ENCODE data around the gene TOMM7.
"Not testable (repeated sequence)": the region's sequence is repeated elsewhere in the genome, so short reads cannot be mapped to it uniquely, and the experiment has no call there.

TOMM7 gene

DNA sequence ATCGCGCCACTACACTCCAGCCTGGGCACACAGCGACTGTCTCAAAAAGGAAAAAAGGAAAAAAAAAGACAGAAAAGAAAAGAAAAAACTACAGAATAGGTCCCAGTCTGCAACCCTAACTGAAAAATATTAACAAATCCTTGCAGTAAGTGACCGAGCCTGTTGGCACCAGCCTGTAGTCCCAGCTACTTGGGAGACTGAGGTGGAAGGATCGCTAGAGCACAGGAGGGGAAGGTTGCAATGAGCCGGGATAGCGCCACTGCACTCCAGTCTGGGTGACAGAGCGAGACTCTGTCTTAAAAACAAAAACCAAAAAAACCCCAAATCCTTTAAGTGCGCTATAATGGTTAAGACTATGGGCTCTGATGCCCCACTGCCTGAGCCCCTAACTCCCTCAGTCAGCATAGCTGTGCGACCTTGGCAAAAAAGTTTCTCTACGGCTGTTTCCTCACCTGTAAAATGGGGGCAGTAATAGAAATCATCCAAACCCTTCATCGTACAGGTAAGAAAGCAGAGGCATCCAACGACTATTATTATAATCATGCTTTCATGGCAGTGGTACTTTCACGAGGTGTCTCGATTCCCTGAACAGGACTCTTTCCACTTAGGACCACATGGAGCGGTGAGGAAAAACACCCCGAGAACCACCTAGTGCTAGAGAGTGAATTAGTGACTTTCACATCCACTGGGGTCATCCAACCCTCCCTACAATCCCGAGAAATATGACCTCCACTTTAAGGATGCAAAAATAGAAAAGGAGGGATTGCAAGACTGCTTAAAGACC lies 755 bp downstream of the TOMM7 start:
- DNase-seq (ENCODE audit: low spot score), result no peak

DNA sequence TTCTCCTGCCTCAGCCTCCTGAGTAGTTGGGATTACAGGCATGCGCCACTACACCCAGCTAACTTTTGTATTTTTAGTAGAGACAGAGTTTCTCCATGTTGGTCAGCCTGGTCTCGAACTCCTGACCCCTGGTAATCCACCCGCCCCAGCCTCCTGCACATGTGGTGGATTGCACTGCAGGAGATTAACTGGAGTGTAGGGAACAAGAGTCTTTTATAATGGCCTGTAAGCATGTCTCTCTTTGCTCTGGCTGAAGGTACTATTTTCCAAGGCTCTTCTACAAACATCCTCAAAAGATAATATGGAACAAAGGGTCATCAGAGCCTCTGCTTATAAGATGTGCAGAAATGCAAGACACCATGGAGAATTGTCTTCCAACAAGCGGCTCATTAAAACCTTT lies 3.2 kb downstream of the TOMM7 start:
- no peak for DNase-seq (ENCODE audit: low spot score)

DNA sequence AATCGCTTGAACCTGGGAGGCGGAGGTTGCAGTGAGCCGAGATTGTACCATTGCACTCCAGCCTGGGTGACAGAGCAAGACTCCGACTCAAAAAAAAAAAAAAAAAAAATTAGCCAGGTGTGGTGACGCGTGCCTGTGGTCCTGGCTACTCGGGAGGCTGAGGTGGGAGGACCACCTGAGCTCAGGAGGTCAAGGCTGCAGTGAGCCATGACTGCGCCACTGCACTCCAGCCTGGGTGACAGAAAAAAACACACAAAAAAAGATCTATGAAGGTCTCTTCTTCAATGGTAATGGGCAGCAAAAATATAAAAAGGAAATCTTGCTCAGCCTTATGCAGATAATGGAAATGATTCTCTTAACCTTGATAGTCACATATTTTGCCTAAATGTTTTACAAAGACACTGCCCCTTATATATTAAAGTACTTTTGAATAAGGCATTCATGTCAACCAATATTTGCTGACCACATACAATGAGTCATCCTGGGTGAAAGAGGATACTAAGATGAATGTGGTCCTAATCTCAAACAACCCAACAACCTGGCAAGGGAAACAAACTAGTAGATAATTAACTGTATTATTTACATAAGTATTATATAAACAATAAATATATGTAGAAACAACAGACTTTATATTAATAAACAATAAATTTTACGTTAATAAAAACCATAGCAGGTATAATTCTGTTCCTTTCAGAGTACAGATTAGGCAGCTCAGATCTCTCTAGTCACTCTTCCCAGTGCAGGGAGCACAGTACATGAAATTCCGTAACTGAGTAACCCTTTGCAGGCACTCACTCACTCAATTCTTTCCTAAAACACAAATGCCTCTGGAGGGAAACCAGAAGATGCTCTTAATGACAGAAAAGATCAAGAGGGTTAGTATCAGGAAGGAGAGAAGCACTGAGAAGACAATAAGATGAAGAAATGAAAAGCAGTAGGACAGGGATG lies 8.1 kb downstream of the TOMM7 start:
- DNase-seq (ENCODE audit: low spot score), result peak; percentile 38

DNA sequence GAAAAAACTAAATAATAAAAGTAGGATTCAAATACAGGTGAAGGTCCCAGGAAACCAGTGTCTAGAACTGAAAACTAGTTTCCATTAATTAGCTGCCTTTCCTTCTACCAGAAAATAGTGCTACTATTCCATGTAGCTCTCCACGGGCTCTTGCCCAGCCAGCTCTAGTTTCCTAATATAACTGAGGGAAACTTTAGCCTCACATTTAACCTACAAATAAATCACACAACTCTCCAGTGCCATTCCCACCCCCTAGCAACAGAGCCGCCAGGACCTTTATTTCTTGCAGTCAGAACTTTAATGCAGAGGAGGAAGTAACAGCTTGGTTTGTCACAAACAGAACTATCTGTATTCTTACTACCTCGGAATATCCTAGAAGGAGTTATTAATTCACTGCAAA lies 10.3 kb downstream of the TOMM7 start:
- DNase-seq (ENCODE audit: low spot score), result no peak

DNA sequence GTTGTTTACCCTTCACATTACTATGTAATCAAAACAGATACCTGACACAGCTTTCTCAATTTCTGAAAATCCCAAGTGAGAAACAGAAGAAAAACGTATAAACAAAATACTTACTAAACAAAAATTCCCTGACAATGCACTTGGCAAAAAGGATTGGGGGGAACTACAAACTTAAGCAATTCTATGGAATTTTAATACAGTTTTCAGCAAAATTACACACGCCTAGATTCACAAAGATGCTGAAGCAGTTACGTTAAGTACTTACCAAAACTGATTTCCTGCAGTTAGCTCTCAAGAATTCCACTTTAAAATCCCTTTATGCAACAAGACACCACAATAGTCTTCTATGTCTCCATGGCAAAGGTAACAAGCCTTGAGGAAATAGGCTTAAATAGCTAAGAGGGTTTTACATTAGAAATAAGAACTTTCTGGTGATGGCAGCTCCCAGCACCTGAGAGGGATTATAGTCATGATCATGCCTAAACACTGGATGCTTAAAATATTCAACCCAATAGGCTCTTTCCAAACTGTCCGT lies 10.8 kb downstream of the TOMM7 start:
- DNase-seq (ENCODE audit: low spot score), result no peak

DNA sequence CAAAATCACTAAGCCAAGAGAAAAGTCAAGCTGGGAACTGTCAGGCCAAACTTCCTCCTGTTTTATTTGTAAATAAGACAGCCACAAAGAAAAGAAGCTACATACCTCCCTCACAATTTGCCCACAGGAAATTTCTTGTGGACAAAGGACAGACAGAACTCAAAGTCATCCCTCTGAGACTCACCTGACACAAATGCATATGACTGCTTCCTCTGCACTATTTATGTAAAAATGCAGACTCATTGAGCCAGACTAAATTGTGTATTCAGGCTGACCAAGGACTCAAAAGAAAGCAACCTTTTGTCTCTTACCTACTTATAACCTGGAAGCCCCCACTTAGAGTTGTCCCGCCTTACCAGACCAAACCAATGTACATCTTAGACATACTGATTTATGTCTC lies 11.8 kb downstream of the TOMM7 start:
- DNase-seq (ENCODE audit: low spot score), result no peak

DNA sequence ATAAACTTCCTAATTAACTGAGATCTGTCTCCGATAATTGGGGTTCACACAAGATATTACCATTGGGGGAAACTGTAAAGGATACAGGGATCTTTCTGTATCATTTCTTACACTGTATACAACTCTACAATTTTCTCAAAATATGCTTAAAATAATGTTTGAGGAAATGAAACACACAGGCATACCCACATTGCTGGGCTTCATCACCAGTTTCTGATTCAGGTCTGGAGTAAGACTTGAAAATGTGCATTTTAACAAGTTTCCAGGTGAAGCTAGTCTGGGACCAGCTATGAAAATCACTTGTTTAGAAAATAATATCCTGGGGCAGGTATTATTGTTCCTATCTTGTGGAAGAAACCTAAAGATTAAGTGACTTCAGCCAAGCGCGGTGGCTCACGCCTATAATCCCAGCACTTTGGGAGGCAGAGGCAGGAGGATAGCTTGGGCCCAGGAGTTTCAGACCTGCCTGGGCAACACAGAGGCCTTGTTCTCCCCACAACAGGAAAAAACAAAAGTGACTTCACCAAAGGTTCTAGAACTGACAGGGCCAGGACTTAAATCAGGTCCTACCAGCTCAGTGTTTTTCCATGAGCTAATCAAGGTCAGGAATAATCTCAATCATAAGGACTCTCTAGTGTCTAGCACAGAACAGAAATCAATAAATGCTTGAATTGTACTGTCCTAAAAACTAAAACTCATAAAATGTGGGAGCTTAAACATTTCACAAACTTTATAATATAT lies 12.6 kb downstream of the TOMM7 start:
- no peak for DNase-seq (ENCODE audit: low spot score)

DNA sequence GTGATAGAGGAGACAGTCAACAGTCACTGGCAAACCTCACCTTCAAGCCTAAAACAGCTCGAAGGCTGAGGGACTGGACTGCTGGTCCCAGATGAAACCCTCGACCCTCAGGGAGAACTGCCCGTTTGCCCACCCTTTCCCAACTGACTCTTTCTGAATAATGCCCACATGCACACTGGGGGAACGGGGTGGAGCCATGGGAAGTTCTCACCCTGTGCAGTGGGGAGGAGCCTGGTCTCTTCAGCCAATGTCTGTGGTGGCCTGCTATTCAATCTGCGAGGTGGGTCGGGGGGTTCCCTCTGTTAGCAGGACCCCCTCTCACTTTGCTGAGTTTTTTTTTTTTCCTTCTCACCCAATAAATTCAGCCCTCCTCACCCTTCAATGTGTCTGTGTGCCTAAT lies 14.5 kb downstream of the TOMM7 start:
- DNase-seq (ENCODE audit: low spot score), result no peak

DNA sequence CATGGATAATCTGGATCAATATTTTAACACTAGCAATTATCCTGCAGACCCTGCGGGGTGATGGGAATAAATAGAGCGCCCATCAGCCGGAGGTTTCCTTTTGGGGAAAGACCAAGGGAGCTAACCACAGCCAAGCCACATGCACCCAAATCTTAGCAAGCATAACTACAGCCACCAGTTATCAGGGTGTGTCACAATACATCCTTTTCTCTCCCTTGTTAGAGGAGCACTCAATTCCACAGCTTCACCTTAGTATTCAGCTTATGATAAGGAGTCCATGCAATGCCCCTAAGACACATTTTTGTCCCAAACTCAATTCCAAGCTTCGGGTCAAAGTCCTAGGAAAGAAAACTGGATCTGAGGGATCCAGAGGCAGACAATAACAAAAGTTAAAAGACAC lies 15.9 kb downstream of the TOMM7 start:
- no peak for DNase-seq (ENCODE audit: low spot score)

DNA sequence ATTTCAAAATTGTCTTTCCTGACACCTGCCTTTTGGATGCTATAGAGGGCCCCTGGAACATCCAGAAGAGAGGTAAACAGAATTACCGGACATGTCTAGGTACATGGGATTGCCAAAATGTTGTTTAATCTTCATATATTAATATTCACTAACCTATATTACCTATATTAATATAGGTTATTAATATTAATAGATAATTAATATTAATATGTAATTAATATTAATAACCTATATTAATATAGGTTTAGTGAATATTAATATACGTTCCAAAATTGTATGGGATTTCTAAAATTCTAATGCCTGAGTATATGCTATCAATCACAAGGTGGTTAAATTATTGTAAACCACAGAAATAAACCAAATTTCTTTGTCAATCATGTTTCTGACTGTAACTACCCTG lies 17.4 kb downstream of the TOMM7 start:
- DNase-seq (ENCODE audit: low spot score), result no peak

DNA sequence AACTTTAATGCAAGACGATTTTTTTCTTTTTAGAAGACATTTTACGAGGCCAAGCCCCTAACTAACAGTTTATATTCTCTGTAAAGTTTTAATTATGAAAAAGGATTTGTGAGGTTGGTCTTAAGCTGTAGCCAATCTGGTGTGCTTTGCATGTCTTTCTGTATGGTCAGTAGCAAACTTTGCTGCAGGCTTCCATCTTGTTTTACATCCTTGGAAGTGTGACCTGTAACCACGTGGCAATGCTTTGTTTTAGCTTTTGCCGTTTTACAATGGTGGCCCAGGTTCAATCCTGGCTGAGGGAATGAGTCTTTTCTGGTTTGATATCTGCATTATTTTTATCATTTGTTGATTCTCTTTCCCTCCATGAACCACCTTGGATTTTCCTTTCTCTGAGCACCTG lies 19.8 kb downstream of the TOMM7 start:
- DNase-seq (ENCODE audit: low spot score), result not testable (repeated sequence)

DNA sequence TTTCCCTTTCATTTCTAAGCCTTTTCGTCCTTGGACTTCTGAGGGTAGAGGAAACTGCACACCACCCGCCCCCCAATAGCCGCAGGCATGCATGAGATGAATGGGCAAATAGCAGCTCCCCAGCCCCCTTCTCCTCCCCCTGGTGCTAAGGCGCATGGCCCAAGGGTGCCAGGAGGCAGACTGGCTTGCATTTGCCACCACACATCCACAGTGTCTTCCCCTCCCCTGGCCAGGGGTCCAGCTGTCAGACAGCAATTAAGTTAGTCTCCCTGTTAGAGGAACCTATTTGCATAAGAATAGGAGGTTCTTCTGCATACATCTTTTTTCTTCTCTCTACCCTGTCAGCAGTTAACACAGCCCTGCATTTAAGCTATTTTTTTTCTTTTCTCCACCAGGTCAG lies 20.2 kb downstream of the TOMM7 start:
- DNase-seq (ENCODE audit: low spot score), result no peak

DNA sequence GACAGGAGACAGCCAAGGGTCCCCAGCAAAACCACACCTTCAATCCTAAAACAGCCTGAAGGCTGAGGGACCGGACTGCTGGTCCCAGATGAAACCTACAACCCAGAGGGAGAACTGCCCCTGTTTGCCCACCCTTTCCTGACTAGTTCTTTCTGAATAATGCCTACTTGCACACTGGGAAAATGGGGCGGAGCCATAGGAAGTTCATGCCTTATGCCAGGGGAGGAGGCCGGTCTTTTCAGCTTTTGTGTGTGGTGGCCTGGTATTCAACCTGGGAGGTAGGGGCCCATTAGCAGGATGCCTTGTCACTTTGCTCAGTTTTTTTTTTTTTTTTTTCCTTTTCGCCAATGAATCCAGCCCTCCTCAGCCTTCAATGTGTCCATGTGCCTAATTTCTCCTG lies 20.7 kb downstream of the TOMM7 start:
- no peak for DNase-seq (ENCODE audit: low spot score)

DNA sequence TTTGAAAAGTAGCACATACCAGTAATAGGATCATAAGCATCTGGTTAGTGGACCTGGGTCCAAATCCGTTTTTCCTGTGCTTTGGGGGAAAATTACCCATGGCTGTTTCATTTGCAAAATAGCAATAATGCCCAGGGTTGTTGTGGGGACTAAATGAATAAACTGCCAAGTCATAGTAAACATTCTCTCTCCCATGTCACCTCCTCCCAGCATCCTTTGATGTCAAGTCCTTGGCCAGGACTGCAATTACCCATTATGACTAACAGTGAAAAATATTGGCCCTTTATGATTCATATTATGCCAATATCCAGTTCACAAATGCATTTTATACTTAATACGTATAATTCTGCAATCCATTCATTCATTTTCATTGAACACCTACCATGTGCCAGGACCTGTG lies 23.0 kb downstream of the TOMM7 start:
- peak; percentile 38 for DNase-seq (ENCODE audit: low spot score)

DNA sequence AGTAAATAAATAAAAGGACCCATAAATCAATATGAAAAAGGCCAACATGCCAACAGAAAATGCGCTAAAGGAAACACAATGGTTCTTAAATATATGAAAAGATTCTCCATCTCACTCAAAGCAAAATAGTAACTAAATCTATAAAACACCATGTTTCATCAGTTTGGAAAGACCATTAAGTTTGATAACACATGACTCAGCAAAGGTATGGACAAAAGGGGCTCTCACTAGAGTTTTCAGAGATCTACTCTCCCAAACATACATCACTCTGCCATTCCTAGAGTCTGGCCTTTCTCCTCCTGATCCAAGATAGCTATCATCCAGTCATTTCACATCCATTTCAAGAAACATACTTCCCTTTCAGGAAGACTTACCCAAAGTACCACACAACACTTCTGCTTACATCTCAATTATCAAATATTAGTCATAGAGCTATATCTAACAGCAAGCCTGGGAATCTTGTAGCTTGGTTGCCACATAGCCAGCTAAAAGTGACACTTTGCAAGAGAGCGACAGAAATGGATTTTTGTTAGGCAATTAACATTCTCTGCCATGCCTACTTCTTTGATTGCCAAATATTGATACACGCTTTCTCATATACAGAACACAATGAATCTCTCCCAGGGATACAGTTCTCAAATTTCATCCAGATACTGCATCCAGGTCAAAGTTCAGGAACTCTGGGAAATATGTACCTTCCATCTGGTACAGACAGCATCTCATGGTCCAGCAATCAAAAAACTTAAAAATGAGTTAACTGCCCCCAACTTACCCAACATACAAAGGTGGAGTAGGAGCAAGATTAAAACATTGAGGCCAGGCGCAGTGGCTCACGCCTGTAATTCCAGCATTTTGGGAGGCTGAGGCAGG lies 28.8 kb downstream of the TOMM7 start:
- DNase-seq (ENCODE audit: low spot score), result no peak

DNA sequence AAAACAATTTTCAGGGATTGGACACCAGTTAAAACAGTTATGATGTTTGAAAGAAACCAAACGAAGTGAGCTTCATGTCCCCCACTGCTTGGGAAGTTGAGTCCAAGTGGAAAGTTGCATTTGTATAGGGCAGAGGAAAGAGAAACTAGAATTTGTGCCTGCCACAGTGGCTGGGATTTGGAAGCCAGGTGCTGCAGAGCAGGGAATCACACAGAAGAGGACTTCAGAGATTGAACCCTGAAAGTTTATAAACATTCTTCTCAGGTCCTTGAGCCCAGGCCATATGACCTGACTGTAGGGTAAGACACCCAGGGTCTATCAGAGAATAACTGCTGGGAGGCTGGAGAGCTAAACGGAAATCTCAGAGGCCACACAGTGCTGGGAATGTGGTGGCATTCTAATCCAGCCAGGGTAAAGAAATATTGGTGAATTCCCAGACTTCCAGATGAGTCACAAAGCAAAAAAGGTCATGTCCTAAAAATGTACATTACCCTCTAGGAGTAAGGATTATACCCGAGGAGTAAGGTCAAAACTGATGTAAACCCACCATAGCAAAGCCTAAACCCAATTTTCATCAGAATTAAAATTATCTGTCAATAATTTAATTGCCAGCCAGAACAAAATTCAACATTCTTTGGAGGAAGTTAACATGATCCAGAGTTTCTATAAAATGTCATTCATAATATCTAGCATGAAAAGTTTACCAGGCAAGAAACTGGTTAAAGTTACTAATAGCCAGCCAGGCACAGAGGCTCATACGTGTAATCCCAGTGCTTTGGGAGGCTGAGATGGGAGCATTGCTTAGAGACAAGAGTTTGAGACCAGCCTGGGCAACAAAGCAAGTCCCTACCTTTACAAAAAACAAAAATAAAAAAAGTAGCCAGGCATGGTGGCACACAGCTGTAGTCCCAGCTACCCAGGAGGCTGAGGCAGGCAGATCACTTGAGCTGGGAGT lies 31.2 kb downstream of the TOMM7 start:
- peak; percentile 20 for DNase-seq (ENCODE audit: low spot score)

DNA sequence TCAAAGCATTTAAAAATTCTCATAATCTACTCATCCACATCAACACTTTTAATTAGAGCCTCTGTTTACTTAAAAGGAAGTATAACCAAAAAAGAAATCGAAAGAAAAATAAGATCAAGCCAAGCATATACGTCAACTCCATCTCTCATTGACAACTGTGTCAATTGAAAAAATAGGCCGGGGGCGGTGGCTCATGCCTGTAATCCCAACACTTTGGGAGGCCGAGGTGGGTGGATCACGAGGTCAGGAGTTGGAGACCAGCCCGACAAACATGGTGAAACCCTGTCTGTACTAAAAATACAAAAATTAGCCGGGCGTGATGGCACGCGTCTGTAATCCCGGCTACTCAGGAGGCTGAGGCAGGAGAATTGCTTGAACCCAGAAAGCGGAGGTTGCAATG lies 32.0 kb downstream of the TOMM7 start:
- DNase-seq (ENCODE audit: low spot score), result not testable (repeated sequence)

DNA sequence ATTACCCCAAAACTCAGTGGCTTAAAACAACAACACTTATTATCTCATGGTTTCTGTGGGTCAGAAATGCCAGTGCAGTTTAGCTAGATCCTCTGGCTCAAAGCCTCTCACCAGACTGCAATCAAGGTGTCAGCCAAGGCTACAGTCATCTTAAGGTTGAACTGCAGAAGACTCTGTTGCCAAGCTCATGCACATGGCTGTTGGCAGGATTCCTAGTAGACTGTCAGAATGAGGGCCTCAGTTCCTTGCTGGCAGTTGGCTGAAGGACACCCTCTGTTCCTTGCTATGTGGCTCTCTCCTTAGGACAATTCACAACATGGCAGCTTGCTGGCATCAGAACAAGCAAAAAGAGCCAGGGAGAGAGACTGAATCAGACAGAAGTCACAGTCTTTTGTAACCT lies 34.7 kb downstream of the TOMM7 start:
- no peak for DNase-seq (ENCODE audit: low spot score)

DNA sequence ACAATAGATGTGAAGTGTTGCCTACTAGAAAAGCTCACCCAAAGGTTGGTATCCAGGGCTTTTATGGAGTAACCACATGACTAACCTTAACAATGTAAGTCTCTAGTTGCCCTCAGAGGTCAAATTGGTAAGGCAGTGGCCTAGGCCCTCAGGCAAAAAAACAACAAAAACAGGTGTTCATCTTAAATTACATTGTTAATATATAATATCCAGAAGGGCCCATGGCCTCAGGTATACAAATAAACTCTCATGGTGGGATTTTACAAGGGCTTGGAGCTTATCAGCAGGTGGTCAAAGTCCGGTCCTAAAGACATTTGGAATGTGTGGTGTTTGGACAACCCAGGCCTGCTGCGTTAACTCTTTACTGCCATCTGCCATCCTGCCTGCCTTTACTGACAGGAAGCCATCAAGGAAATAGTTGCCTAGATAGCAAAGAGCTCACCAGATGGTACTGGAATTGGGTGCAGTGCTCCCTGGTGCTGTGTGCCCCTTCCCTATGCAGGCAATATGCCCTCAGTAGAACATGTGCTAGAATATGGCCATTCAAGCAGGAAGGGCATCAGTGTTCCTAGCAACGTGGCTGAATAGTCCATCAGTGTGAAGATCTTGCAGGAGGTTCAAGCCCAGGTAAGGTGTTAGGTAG lies 36.2 kb downstream of the TOMM7 start:
- DNase-seq (ENCODE audit: low spot score), result no peak

DNA sequence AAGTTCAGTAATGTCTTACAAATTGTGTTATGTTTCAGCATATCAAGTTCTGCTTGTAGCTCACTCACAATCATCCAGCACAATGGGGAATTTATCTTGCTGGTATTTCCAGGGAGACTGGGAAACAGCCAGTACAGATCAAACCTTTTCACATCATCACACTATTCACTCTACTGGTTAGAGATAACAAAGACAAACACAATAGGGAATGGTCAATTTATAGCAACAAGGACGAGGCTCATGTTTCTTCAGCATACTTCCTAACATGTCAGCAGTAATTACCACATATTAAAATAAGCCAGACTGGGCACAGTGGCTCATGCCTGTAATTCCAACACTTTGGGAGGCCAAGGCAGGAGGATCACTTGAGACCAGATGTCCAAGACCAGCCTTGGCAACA lies 38.3 kb downstream of the TOMM7 start:
- no peak for DNase-seq (ENCODE audit: low spot score)

Data from AG08396 (cell line).